Karpas-422 (cell line): ENCODE measurements around the gene SMIM10. TPM values are rescaled to one million over a fixed set of nuclear protein-coding genes. Genes with fewer than 3 reads are reported as not detected.
"Not testable (repeated sequence)": the region's sequence is repeated elsewhere in the genome, so short reads cannot be mapped to it uniquely, and the experiment has no call there.

Source experiments
- DNase-seq: peaks from one replicate; pipeline ENCODE4 v3.0.0-alpha.2; 2015
- H2AFZ ChIP-seq: fragments of 200-600 bp; sonication (generic); 2 replicates; pipeline ENCODE4 v1.6.1; 2014; ENCODE audit warnings: antibody characterized with exemption, low read length, mixed read lengths
- H3K27ac ChIP-seq: fragments of 200-600 bp; sonication (generic); 2 replicates; pipeline ENCODE4 v1.5.1; 2014; ENCODE audit warnings: mild to moderate bottlenecking, low read length, moderate library complexity
- H3K27me3 ChIP-seq: fragments of 200-600 bp; sonication (generic); 2 replicates; pipeline ENCODE4 v1.6.1; 2014; ENCODE audit warnings: low read length, mixed read lengths
- H3K36me3 ChIP-seq: fragments of 200-600 bp; sonication (generic); 2 replicates; pipeline ENCODE4 v1.6.1; 2014; ENCODE audit warnings: low read length, mixed read lengths; ENCODE audit not compliant: insufficient read depth
- H3K4me1 ChIP-seq: fragments of 200-600 bp; sonication (generic); 2 replicates; pipeline ENCODE4 v1.6.1; 2014; ENCODE audit warnings: mild to moderate bottlenecking, low read length, mixed read lengths
- H3K4me2 ChIP-seq: fragments of 200-600 bp; sonication (generic); 2 replicates; pipeline ENCODE4 v1.6.1; 2014; ENCODE audit warnings: low read length, low read depth, mild to moderate bottlenecking; ENCODE audit not compliant: poor library complexity, severe bottlenecking
- H3K4me3 ChIP-seq: fragments of 200-600 bp; sonication (generic); 2 replicates; pipeline ENCODE4 v1.5.1; 2014; ENCODE audit warnings: mild to moderate bottlenecking, antibody characterized with exemption, low read length, mixed read lengths
- H3K79me2 ChIP-seq: fragments of 200-600 bp; sonication (generic); 2 replicates; pipeline ENCODE4 v1.6.1; 2014; ENCODE audit warnings: mild to moderate bottlenecking, low read length, mixed read lengths
- H3K9ac ChIP-seq: fragments of 200-600 bp; sonication (generic); 2 replicates; pipeline ENCODE4 v1.6.0; 2014; ENCODE audit warnings: low read length
- H3K9me2 ChIP-seq: fragments of 200-600 bp; sonication (generic), shearing (Covaris generic); replicated peaks from 2 replicates; pipeline ENCODE4 v1.6.0; 2014; ENCODE audit warnings: mild to moderate bottlenecking, low read length, moderate library complexity; ENCODE audit not compliant: insufficient read depth
- H3K9me3 ChIP-seq: fragments of 300-700, 200-600 bp; sonication (generic); 2 replicates; pipeline ENCODE4 v1.6.1; 2014; ENCODE audit warnings: low read length, mixed read lengths
- H4K20me1 ChIP-seq: fragments of 200-600 bp; sonication (generic); 2 replicates; pipeline ENCODE4 v1.6.1; 2014; ENCODE audit warnings: mild to moderate bottlenecking, antibody characterized with exemption, low read length, low read depth; ENCODE audit not compliant: insufficient read depth
- total RNA-seq: library from RNA; depleted of rRNA; stranded (reverse); fragments of >200 nt; shearing (Covaris generic); gene quantifications from 2 replicates; pipeline ENCODE4 v1.2.3, GENCODE V29; 2014; ENCODE audit warnings: low replicate concordance; rRNA removed

SMIM10 gene
- total RNA-seq, 1 experiment from 2014 or later: not detected

DNA sequence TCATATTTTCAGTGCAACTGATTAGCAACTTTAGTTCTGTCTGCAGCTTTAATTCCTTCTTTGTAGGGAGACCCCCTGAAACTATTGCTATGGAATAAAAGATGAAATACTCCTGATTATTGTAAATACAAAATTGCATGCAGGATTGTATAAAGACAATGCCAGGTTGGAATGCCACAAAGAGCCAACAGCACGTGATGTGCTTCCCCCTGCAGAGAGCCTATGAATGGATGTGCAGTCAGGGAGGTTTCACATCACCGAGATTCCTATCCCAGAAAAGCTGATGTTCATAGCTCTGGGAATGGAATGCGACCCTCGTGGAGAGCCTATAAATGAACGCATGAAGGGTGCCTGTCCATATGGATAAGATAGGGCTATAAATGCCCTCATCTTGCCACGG is 33.0 kb downstream of the SMIM10 start:
- H3K4me2 ChIP-seq: not testable (repeated sequence)

GRCh38 chrX:135024526-135024925 is 33.7 kb downstream of the SMIM10 start:
- H3K9me3 ChIP-seq: no peaks in the 10 kb centered on the region

More for the DNA sequence above, 33.0 kb downstream of the SMIM10 start:
- not testable (repeated sequence) for H3K79me2 ChIP-seq, H4K20me1 ChIP-seq, DNase-seq, H3K9me2 ChIP-seq, H3K9ac ChIP-seq, H3K9me3 ChIP-seq, H3K4me1 ChIP-seq, H3K36me3 ChIP-seq, H2AFZ ChIP-seq, H3K27me3 ChIP-seq, H3K4me3 ChIP-seq, H3K27ac ChIP-seq

GRCh38 chrX:135030207-135030963 is 39.6 kb downstream of the SMIM10 start:
- not testable (repeated sequence) for H3K27me3 ChIP-seq, H3K27ac ChIP-seq, H4K20me1 ChIP-seq, H3K9me2 ChIP-seq, H3K4me3 ChIP-seq, H3K4me1 ChIP-seq, H3K9ac ChIP-seq, H2AFZ ChIP-seq, H3K36me3 ChIP-seq, H3K9me3 ChIP-seq, H3K4me2 ChIP-seq, DNase-seq, H3K79me2 ChIP-seq

More at GRCh38 chrX:135024526-135024925, 33.7 kb downstream of the SMIM10 start:
- Histone ChIP-seq H3K79me2 (no peaks in the 10 kb centered on the region), H3K4me1 (no peaks in the 10 kb centered on the region), H3K9ac (no peak overlapping the region), H4K20me1 (no peaks in the 10 kb centered on the region), H3K4me2 (no peak overlapping the region), H3K27ac (no peak overlapping the region), H3K36me3 (no peaks in the 10 kb centered on the region), H3K4me3 (no peak overlapping the region), H3K9me2 (no peaks in the 10 kb centered on the region), H3K27me3 (no peaks in the 10 kb centered on the region), H2AFZ (no peak overlapping the region)
- DNase-seq: no peak

DNA sequence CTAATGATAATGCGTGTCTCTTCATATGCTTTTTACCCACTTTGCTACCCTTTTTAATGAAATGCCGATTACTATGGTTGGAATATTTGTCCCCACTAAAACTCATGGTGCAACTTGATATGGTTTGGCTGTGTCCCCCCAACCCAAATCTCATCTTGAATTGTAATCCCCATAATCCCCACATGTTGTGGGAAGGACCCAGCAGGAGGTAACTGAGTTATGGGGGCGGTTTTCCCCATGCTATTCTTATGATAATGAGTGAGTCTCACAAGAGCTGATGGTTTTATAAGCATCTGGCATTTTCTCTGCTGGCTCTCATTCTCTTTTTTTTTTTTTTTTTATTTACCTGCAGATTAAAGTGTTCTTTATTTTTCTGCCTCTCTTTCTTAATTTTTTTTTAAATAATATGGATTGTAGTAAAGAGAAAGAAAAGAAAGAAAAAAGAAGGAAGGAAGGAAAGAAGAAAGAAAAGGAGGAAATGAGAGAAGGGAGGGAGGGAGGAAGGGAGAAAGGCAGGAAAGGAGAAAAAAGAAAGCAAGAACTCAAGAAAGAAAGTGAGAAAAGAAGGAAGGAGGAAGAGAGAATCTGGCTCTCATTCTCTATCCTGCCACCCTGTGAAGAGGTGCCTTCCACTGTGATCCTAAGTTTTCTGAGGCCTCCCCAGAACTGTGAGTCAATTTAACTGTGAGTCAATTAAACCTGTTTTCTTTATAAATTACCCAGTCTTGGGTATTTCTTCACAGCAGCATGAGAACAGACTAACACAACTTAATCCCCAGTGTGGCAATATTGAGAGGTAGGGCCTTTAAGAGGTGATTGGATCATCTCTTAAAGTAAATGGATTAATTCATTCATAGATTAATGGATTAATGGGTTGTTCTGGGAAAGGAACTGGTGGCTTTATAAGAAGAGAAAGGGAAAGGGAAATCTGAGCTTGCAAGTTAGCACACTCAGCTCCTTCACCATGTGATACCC is 50.6 kb downstream of the SMIM10 start:
- H3K4me1 ChIP-seq, H3K36me3 ChIP-seq, H3K27ac ChIP-seq, H3K4me2 ChIP-seq, H3K9ac ChIP-seq, H3K9me3 ChIP-seq, H3K9me2 ChIP-seq, H2AFZ ChIP-seq, H4K20me1 ChIP-seq, DNase-seq, H3K79me2 ChIP-seq, H3K27me3 ChIP-seq, H3K4me3 ChIP-seq: not testable (repeated sequence)

Other genes with a start within 250 kb of the SMIM10 start
- 23.5 and 48.2 TPM in 2 replicates for gene PABIR2, start 193.8 kb upstream of the SMIM10 start, total RNA-seq
- 6.1 and 12.0 TPM in 2 replicates for gene MOSPD1, start 75.7 kb upstream of the SMIM10 start, total RNA-seq
- gene RTL8B, start 31.6 kb downstream of the SMIM10 start, total RNA-seq: not detected in 2 replicates
- not detected in 2 replicates for gene RTL8C, start 41.4 kb downstream of the SMIM10 start, total RNA-seq
- not detected in 2 replicates for gene RTL8A, start 61.1 kb downstream of the SMIM10 start, total RNA-seq
- gene SMIM10L2B, start 107.7 kb downstream of the SMIM10 start, total RNA-seq: not detected in 2 replicates
- gene ETDB, start 129.5 kb downstream of the SMIM10 start, total RNA-seq: not detected in 2 replicates
- gene CT55, start 180.4 kb downstream of the SMIM10 start, total RNA-seq: not detected in 2 replicates